CD14-positive monocyte (primary cell): ENCODE measurements around the gene ADSL. TPM values are rescaled to one million over a fixed set of nuclear protein-coding genes. Genes with fewer than 3 reads are reported as not detected.
A peak's percentile ranks its signal among the peaks of the same experiment; 100 is the strongest.

Experiments
- DNase-seq, 3 donors: peaks; one replicate each; pipeline ENCODE4 v3.0.0-alpha.2; 2011 to 2022
- H2AFZ ChIP-seq: 2 replicates; pipeline ENCODE4 v1.6.0; 2012; ENCODE audit warnings: mild to moderate bottlenecking, low read depth, low read length, inconsistent platforms; ENCODE audit not compliant: insufficient read depth, poor library complexity, severe bottlenecking
- H3K27ac ChIP-seq, 2 donors: 1 replicate in 1 of 2; 2 replicates in 1 of 2; pipeline ENCODE4 v1.5.1; 2012 to 2013; ENCODE audit warnings: low read length in 2 of 2, control low read depth in 1 of 2, inconsistent platforms in 1 of 2, low read depth in 1 of 2, mild to moderate bottlenecking in 1 of 2
- H3K27me3 ChIP-seq, 2 donors: one replicate each; pipeline versions ENCODE4 v1.6.0 to v1.6.1; 2011 to 2013; ENCODE audit warnings: low read length in 2 of 2; ENCODE audit not compliant: control insufficient read depth in 2 of 2, insufficient read depth in 2 of 2
- H3K36me3 ChIP-seq, 2 donors: replicated peaks in 1 of 2; 1 replicate in 1 of 2; 2 replicates in 1 of 2; pipeline versions ENCODE4 v1.5.1 to v1.6.1; 2012 to 2013; ENCODE audit warnings: low read length in 2 of 2, control low read depth in 1 of 2, inconsistent platforms in 1 of 2, mild to moderate bottlenecking in 1 of 2; ENCODE audit not compliant: insufficient read depth in 2 of 2, control insufficient read depth in 1 of 2
- H3K4me1 ChIP-seq, 2 donors: 1 replicate in 1 of 2; 2 replicates in 1 of 2; pipeline versions ENCODE4 v1.5.1 to v1.6.1; 2012 to 2013; ENCODE audit warnings: low read length in 2 of 2, control low read depth in 1 of 2, inconsistent platforms in 1 of 2, mild to moderate bottlenecking in 1 of 2, moderate library complexity in 1 of 2; ENCODE audit not compliant: insufficient read depth in 2 of 2, control insufficient read depth in 1 of 2
- H3K4me2 ChIP-seq: replicated peaks from 2 replicates; pipeline ENCODE3; 2012; ENCODE audit warnings: low read length, moderate library complexity, mild to moderate bottlenecking; ENCODE audit not compliant: poor library complexity, severe bottlenecking; ENCODE audit errors: extremely low read depth
- H3K4me3 ChIP-seq, 3 experiments: fragments of 200-600 bp in 1 of 3; sonication (generic) in 1 of 3; replicated peaks in 1 of 3; 1 replicate in 2 of 3; 2 replicates in 1 of 3; pipeline ENCODE4 v1.5.1; 2011 to 2013; ENCODE audit warnings: low read length in 3 of 3, mild to moderate bottlenecking in 3 of 3, control low read depth in 2 of 3, low read depth in 2 of 3, inconsistent platforms in 1 of 3, moderate library complexity in 1 of 3
- H3K79me2 ChIP-seq: 2 replicates; pipeline ENCODE4 v1.6.0; 2012; ENCODE audit warnings: mild to moderate bottlenecking, control low read depth, inconsistent platforms, low read length, moderate library complexity; ENCODE audit not compliant: insufficient read depth
- H3K9ac ChIP-seq: 2 replicates; pipeline ENCODE4 v1.6.0; 2017; ENCODE audit warnings: low read length, mild to moderate bottlenecking; ENCODE audit not compliant: insufficient read depth, poor library complexity, severe bottlenecking
- H3K9me3 ChIP-seq, 2 donors: replicated peaks in 1 of 2; 1 replicate in 1 of 2; 2 replicates in 1 of 2; pipeline versions ENCODE4 v1.5.1 to v1.6.1; 2012 to 2013; ENCODE audit warnings: low read length in 2 of 2, control low read depth in 1 of 2; ENCODE audit not compliant: control insufficient read depth in 1 of 2, insufficient read depth in 1 of 2
- H4K20me1 ChIP-seq: 2 replicates; pipeline ENCODE4 v1.6.0; 2012; ENCODE audit warnings: mild to moderate bottlenecking, low read length, control low read depth, moderate library complexity; ENCODE audit not compliant: insufficient read depth
- H3K27ac Mint-ChIP-seq, 7 donors: one replicate each; pipeline ENCODE4 v1.8.0; 2020; ENCODE audit warnings: mild to moderate bottlenecking in 7 of 7, mixed read lengths in 7 of 7, moderate library complexity in 6 of 7, inconsistent platforms in 2 of 7
- H3K27me3 Mint-ChIP-seq, 3 donors: one replicate each; pipeline ENCODE4 v1.8.0; 2021 to 2022; ENCODE audit warnings: low read depth in 3 of 3, mild to moderate bottlenecking in 3 of 3, mixed read lengths in 3 of 3, moderate library complexity in 3 of 3, inconsistent platforms in 1 of 3
- H3K36me3 Mint-ChIP-seq, 2 donors: one replicate each; pipeline ENCODE4 v1.8.0; 2020; ENCODE audit warnings: mixed read lengths in 2 of 2, inconsistent platforms in 1 of 2, mild to moderate bottlenecking in 1 of 2
- H3K4me1 Mint-ChIP-seq: one replicate; pipeline ENCODE4 v1.8.0; 2020; ENCODE audit warnings: mild to moderate bottlenecking, mixed read lengths
- H3K4me3 Mint-ChIP-seq, 2 donors: one replicate each; pipeline ENCODE4 v1.8.0; 2020; ENCODE audit warnings: mild to moderate bottlenecking in 2 of 2, mixed read lengths in 2 of 2, moderate library complexity in 1 of 2
- H3K9me3 Mint-ChIP-seq, 7 donors: one replicate each; pipeline ENCODE4 v1.8.0; 2020 to 2022; ENCODE audit warnings: mixed read lengths in 7 of 7, mild to moderate bottlenecking in 6 of 7, moderate library complexity in 6 of 7, inconsistent platforms in 2 of 7
- CTCF ChIP-seq: fragments of 200-600 bp; IDR thresholded peaks from one replicate; pipeline ENCODE4 v1.8.0; 2022; ENCODE audit warnings: antibody characterized with exemption, mild to moderate bottlenecking
- WGBS: methylation state at CpG from one replicate; pipeline ENCODE4 v1.1.5; 2013; ENCODE audit warnings: missing lambda C conversion rate; ENCODE audit not compliant: insufficient coverage; 5-methylcytosine and 5-hydroxymethylcytosine counted together
- intact Hi-C, 2 donors: fragments of 100-400 bp; cut with micrococcal nuclease; formaldehyde crosslinking; loops; one replicate each; pipeline versions ENCODE4 v1.15.0 to v1.15.1; 2023
- polyA plus RNA-seq, 3 donors: library from polyadenylated mRNA; depleted of rRNA in 1 of 3; unstranded in 2 of 3; stranded (reverse) in 1 of 3; fragments of 300-500 nt in 2 of 3; fragments of >200 nt in 1 of 3; fragmentation: Illumina TruSeq in 2 of 3; gene quantifications; 1 replicate in 2 of 3; 2 replicates in 1 of 3; pipeline ENCODE4 v1.2.3, GENCODE V29; 2012 to 2021

The ADSL gene
- polyA plus RNA-seq, 3 donors = 56.7 to 82.3 (median 65.1) TPM

- Histone ChIP-seq H3K4me3 (peak overlapping the region in 2 of 3 experiments; percentile 78 to 86), H3K4me1 (peaks cover 25 to 40% of the 10 kb centered on the region in 2 donors), H3K9me3 (no peaks in the 10 kb centered on the region), H4K20me1 (peaks cover 17% of the 10 kb centered on the region), H3K79me2 (peaks cover 40% of the 10 kb centered on the region), H3K9ac (no peak overlapping the region), H2AFZ (no peak overlapping the region), H3K27me3 (no peaks in the 10 kb centered on the region), H3K4me2 (peak overlapping the region; percentile 83), H3K36me3 (peaks cover 9 to 17% of the 10 kb centered on the region in 2 donors), H3K27ac (peak overlapping the region in 1 of 2 donors; percentile 71)
- peaks cover 39% of the 10 kb centered on the region for H3K4me1 Mint-ChIP-seq
- H3K27ac Mint-ChIP-seq = peak overlapping the region in 2 of 7 donors; percentile 15 to 95
- H3K36me3 Mint-ChIP-seq = peaks cover 11 to 12% of the 10 kb centered on the region in 2 donors
- intact Hi-C loops = loop anchor here (10.0 kb wide), 1 partner anchor 300 kb away; no protein-coding TSS in a partner anchor
- peaks cover 0 to 4% (median 3%) of the 10 kb centered on the region in 3 donors for H3K27me3 Mint-ChIP-seq
- no peak for TF ChIP-seq CTCF
- no peak for DNase-seq
- peak overlapping the region; percentile 53 to 94 for H3K4me3 Mint-ChIP-seq
- no peaks in the 10 kb centered on the region for H3K9me3 Mint-ChIP-seq
- WGBS = 83% methylated on average over 2 of the region's 6 CpGs
Measured at GRCh38 chr22:40345271-40345670, 1.0 kb upstream of the ADSL start.

DNA sequence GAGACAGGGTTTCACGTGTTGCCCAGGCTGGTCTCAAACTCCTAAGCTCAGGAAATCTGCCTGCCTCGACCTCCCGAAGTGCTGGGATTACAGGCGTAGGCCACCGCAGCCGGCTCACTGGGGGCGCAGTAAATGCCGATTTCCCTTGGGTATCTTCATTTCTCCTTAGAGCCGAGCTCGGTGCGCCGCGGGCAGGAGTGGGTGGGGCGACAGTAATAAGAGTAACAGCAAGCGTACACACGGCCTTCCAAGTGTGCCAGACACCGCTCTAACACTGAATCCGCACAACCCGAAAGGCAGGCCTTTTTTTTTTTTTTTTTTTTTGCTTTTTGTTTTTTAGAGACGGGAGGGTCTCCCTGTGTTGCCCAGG, 500 bp upstream of the ADSL start:
- TF ChIP-seq CTCF = no peak
- H3K27me3 Mint-ChIP-seq = peaks cover 0 to 4% (median 3%) of the 10 kb centered on the region in 3 donors
- Histone ChIP-seq H3K27me3 (no peaks in the 10 kb centered on the region), H2AFZ (peak overlapping the region; percentile 94), H4K20me1 (peaks cover 17% of the 10 kb centered on the region), H3K9me3 (no peaks in the 10 kb centered on the region), H3K9ac (peak overlapping the region; percentile 78), H3K79me2 (peaks cover 44% of the 10 kb centered on the region), H3K36me3 (peaks cover 15 to 23% of the 10 kb centered on the region in 2 donors), H3K27ac (peak overlapping the region; percentile 71 to 83), H3K4me1 (peaks cover 25 to 40% of the 10 kb centered on the region in 2 donors), H3K4me3 (peak overlapping the region; percentile 78 to 89 (median 86)), H3K4me2 (peak overlapping the region; percentile 83)
- no peak for DNase-seq
- H3K4me3 Mint-ChIP-seq = peak overlapping the region; percentile 94 to 97
- H3K4me1 Mint-ChIP-seq = peaks cover 39% of the 10 kb centered on the region
- H3K36me3 Mint-ChIP-seq = peaks cover 11 to 17% of the 10 kb centered on the region in 2 donors
- H3K9me3 Mint-ChIP-seq = no peaks in the 10 kb centered on the region
- peak overlapping the region; percentile 89 to 97 (median 95) for H3K27ac Mint-ChIP-seq
- 0% methylated on average over 15 of the region's 20 CpGs for WGBS
- intact Hi-C loops = loop anchor here (2.0 to 10.0 kb wide), 2 partner anchors 301 to 811 kb away; no protein-coding TSS in a partner anchor
